Stomach (tissue), 9 donors: ENCODE results near the gene TBX10. TPM values are rescaled to one million over a fixed set of nuclear protein-coding genes. Genes with fewer than 3 reads are reported as not detected.

ENCODE experiments used
- DNase-seq, 2 donors: peaks; one replicate each; pipeline versions ENCODE4 v3.0.0 to v3.0.0-alpha.2; 2013 to 2019
- H3K27ac ChIP-seq, 5 donors: fragments of 200-600 bp in 4 of 5; sonication (generic) in 4 of 5; one replicate each; pipeline ENCODE4 v1.5.1; 2013 to 2019; ENCODE audit warnings: mild to moderate bottlenecking in 1 of 5, moderate library complexity in 1 of 5
- H3K27me3 ChIP-seq, 3 donors: fragments of 200-600 bp; sonication (generic); one replicate each; pipeline ENCODE4 v1.5.1; 2017 to 2019; ENCODE audit warnings: mixed run types in 1 of 3
- H3K36me3 ChIP-seq, 4 donors: fragments of 200-600 bp; sonication (generic); 1 replicate in 3 of 4; 2 replicates in 1 of 4; pipeline ENCODE4 v1.5.1; 2016 to 2019
- H3K4me1 ChIP-seq, 4 donors: fragments of 200-600 bp; sonication (generic); one replicate each; pipeline ENCODE4 v1.5.1; 2016 to 2019
- H3K4me3 ChIP-seq, 4 donors: fragments of 200-600 bp; sonication (generic) in 3 of 4; one replicate each; pipeline ENCODE4 v1.5.1; 2016 to 2019; ENCODE audit warnings: mild to moderate bottlenecking in 1 of 4
- H3K9me3 ChIP-seq, 4 donors: fragments of 200-600 bp; sonication (generic); one replicate each; pipeline ENCODE4 v1.5.1; 2016 to 2019
- CTCF ChIP-seq, 7 experiments: fragments of 450-650 bp in 4 of 7; fragments of 200-600 bp in 3 of 7; sonication (generic) in 3 of 7; IDR thresholded peaks; one replicate each; pipeline ENCODE4 v1.5.1; 2016 to 2019; ENCODE audit warnings: antibody characterized with exemption in 7 of 7, control low read depth in 2 of 7, mild to moderate bottlenecking in 1 of 7
- EP300 ChIP-seq: sonication (generic); formaldehyde crosslinking; IDR thresholded peaks from one replicate; pipeline ENCODE4 v1.6.1; 2017; ENCODE audit warnings: antibody characterized with exemption
- POLR2A ChIP-seq, 4 donors: fragments of 450-650 bp; IDR thresholded peaks; one replicate each; pipeline ENCODE4 v1.6.1; 2016; ENCODE audit warnings: antibody characterized with exemption in 4 of 4, control low read depth in 2 of 4, mild to moderate bottlenecking in 1 of 4, moderate library complexity in 1 of 4
- POLR2AphosphoS5 ChIP-seq, 3 donors: sonication (generic); formaldehyde crosslinking; IDR thresholded peaks; one replicate each; pipeline ENCODE4 v1.6.1; 2016; ENCODE audit warnings: antibody characterized with exemption in 3 of 3
- WGBS, 5 donors: extraction: QIAGEN DNeasy Blood & Tissue Kit in 3 of 5; methylation state at CpG; one replicate each; pipeline versions ENCODE4 v1.1.5 to v1.1.7; 2013 to 2018; 5-methylcytosine and 5-hydroxymethylcytosine counted together
- intact Hi-C: fragments of 100-400 bp; cut with DNase I; formaldehyde crosslinking; loops from one replicate; pipeline ENCODE4 v1.15.1; 2023; ENCODE audit warnings: low total_unique reads
- polyA plus RNA-seq, 3 donors: library from polyadenylated mRNA; stranded (reverse); fragments of 200-250 nt; gene quantifications; one replicate each; pipeline ENCODE4 v1.2.3, GENCODE V29; 2013
- total RNA-seq, 5 donors: library from RNA; depleted of rRNA; stranded (reverse); fragments of >200 nt; gene quantifications; one replicate each; pipeline versions ENCODE4 v1.1.0 to v1.2.3, GENCODE V29; 2014 to 2016
- donor health status: healthy with polysubstance abuse.
- donor health status: Bipolar disorder and iron deficiency.
- donor health status: healthy.

The TBX10 gene
- total and polyA plus RNA-seq, 8 donors = not detected

DNA sequence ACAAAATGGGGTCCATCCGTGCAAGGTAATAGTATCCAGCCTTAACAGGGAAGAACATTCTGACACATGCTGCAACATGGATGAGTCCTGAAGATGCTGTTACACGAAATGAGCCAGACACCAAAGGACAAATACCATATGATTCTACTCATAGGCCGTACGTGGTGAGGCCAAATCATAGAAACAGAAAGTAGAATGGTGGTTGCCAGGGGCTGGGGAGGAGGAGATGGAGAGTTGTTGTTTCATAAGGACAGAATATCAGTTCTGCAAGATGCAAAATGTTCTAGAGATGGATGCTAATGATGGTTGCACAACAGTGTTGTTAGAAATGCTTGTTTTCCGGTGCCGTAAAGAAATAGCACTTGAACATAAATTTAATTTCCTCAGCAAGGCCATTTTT lies 2.6 kb downstream of the TBX10 start:
- H3K27me3 ChIP-seq = peaks cover 0 to 28% (median 6%) of the 10 kb centered on the region in 3 donors
- intact Hi-C loops = no loop called here
- no peak for DNase-seq
- no peaks in the 10 kb centered on the region for H3K9me3 ChIP-seq
- no peaks in the 10 kb centered on the region for H3K36me3 ChIP-seq
- TF ChIP-seq POLR2A (IDR thresholded peaks at IDR 0.05) = no peak
- TF ChIP-seq CTCF (IDR thresholded peaks at IDR 0.05) = no peak
- TF ChIP-seq POLR2AphosphoS5 (IDR thresholded peaks at IDR 0.05) = no peak
- TF ChIP-seq EP300 = no peak
- H3K4me1 ChIP-seq = peaks cover 0 to 28% (median 16%) of the 10 kb centered on the region in 4 donors
- peak overlapping the region in 2 of 5 donors; percentile 19 to 50 for H3K27ac ChIP-seq
- WGBS, 5 donors = 76 to 83% (median 82%) methylated on average over 6 of the region's 6 CpGs
- H3K4me3 ChIP-seq = no peak overlapping the region

GRCh38 chr11:67635231-67635521 lies 4.4 kb downstream of the TBX10 start:
- WGBS, 5 donors = 76 to 90% (median 87%) methylated on average over 4 of the region's 4 CpGs

GRCh38 chr11:67634366-67635230 lies 5.0 kb downstream of the TBX10 start:
- H3K4me3 ChIP-seq = no peak overlapping the region
- no peak for DNase-seq
- H3K36me3 ChIP-seq = no peaks in the 10 kb centered on the region
- intact Hi-C loops = no loop called here
- peaks cover 9 to 37% (median 33%) of the 10 kb centered on the region in 4 donors for H3K4me1 ChIP-seq
- H3K27me3 ChIP-seq = peaks cover 0 to 6% (median 0%) of the 10 kb centered on the region in 3 donors
- WGBS, 5 donors = 78 to 89% (median 86%) methylated on average over 15 to 20 of the region's 20 CpGs
- H3K27ac ChIP-seq = no peak overlapping the region
- no peaks in the 10 kb centered on the region for H3K9me3 ChIP-seq
- TF ChIP-seq EP300 = no peak
- no peak for TF ChIP-seq POLR2AphosphoS5 (IDR thresholded peaks at IDR 0.05)
- no peak for TF ChIP-seq POLR2A (IDR thresholded peaks at IDR 0.05)
- no peak for TF ChIP-seq CTCF (IDR thresholded peaks at IDR 0.05)

More at GRCh38 chr11:67635231-67635521, 4.4 kb downstream of the TBX10 start:
- intact Hi-C loops = no loop called here
- TF ChIP-seq EP300 (no peak), POLR2AphosphoS5 (IDR thresholded peaks at IDR 0.05) (no peak), POLR2A (IDR thresholded peaks at IDR 0.05) (no peak), CTCF (IDR thresholded peaks at IDR 0.05) (no peak)
- no peaks in the 10 kb centered on the region for H3K36me3 ChIP-seq
- no peak for DNase-seq
- no peak overlapping the region for H3K4me3 ChIP-seq
- H3K27me3 ChIP-seq = peaks cover 0 to 12% (median 2%) of the 10 kb centered on the region in 3 donors
- H3K4me1 ChIP-seq = peaks cover 9 to 43% (median 32%) of the 10 kb centered on the region in 4 donors
- no peaks in the 10 kb centered on the region for H3K9me3 ChIP-seq
- no peak overlapping the region for H3K27ac ChIP-seq

DNA sequence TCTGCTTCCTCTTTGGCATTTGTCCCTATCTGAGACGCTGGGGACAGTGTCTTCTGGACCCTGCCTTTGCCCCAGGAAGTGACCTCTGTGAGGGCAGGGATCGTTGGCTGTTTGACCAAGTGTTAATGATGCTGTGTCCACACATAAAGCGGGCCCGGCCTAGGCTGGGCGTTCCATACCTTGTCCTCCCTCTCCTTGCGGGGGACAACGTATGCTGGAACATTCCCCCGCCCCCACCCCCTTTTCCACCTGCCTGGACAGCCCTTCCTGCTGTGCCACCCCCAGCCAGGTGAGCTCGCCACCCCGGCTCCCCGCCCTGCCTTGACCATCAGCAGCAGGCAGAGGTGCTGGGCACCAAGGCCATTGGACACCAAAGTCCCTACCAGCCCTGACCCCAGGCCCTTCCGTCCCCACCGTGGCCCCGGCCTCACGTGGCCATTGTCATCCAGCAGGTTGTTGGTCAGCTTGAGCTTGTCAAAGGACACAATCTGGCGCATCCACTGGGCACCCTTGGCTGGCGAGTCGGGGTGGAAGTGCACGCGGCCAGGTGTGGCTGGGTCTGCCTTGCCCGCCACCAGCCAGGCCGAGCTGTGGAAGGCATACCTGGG lies 5.7 kb downstream of the TBX10 start:
- peaks cover 12 to 45% (median 40%) of the 10 kb centered on the region in 4 donors for H3K4me1 ChIP-seq
- H3K9me3 ChIP-seq = no peaks in the 10 kb centered on the region
- TF ChIP-seq POLR2A (IDR thresholded peaks at IDR 0.05) (no peak), EP300 (no peak), POLR2AphosphoS5 (IDR thresholded peaks at IDR 0.05) (no peak)
- DNase-seq = no peak
- no peaks in the 10 kb centered on the region for H3K36me3 ChIP-seq
- no peak overlapping the region for H3K27ac ChIP-seq
- intact Hi-C loops = no loop called here
- 71 to 81% (median 77%) methylated on average over 21 to 22 of the region's 22 CpGs for WGBS, 5 donors
- no peaks in the 10 kb centered on the region for H3K27me3 ChIP-seq
- no peak overlapping the region for H3K4me3 ChIP-seq
